Ectodermal cell (in vitro differentiated cells): ENCODE measurements around the gene PACS2.

ENCODE experiments used
- H3K27ac ChIP-seq: 2 replicates; pipeline ENCODE4 v1.7.0; 2013; ENCODE audit warnings: mild to moderate bottlenecking, low read depth, low read length; ENCODE audit not compliant: insufficient read depth, poor library complexity, severe bottlenecking
- H3K27me3 ChIP-seq: 2 replicates; pipeline ENCODE4 v1.7.0; 2013; ENCODE audit warnings: mild to moderate bottlenecking, low read length; ENCODE audit not compliant: insufficient read depth, control insufficient read depth, poor library complexity, severe bottlenecking
- H3K36me3 ChIP-seq: one replicate; pipeline ENCODE4 v1.7.0; 2013; ENCODE audit warnings: low read length; ENCODE audit not compliant: control insufficient read depth, insufficient read depth
- H3K4me1 ChIP-seq: one replicate; pipeline ENCODE4 v1.7.0; 2013; ENCODE audit warnings: low read length; ENCODE audit not compliant: control insufficient read depth, insufficient read depth
- H3K4me3 ChIP-seq: 2 replicates; pipeline ENCODE4 v1.7.0; 2013; ENCODE audit warnings: low read depth, low read length, control low read depth; ENCODE audit not compliant: insufficient read depth
- H3K9me3 ChIP-seq: 2 replicates; pipeline ENCODE4 v1.7.0; 2013; ENCODE audit warnings: mild to moderate bottlenecking, low read length, moderate library complexity; ENCODE audit not compliant: control insufficient read depth
- WGBS, 2 experiments: methylation state at CpG; one replicate each; pipeline ENCODE4 v1.1.7; 2013; ENCODE audit warnings: missing lambda C conversion rate in 2 of 2; 5-methylcytosine and 5-hydroxymethylcytosine counted together

The PACS2 gene

GRCh38 chr14:105380756-105381155 lies 66.2 kb downstream of the PACS2 start:
- no peaks in the 10 kb centered on the region for H3K27me3 ChIP-seq
- no peaks in the 10 kb centered on the region for H3K36me3 ChIP-seq
- no peaks in the 10 kb centered on the region for H3K4me1 ChIP-seq
- no peak overlapping the region for H3K27ac ChIP-seq
- WGBS, 2 experiments = 95 to 96% methylated on average over 19 of the region's 19 CpGs
- no peak overlapping the region for H3K4me3 ChIP-seq
- H3K9me3 ChIP-seq = no peaks in the 10 kb centered on the region

- WGBS, 2 experiments = 92 to 93% methylated on average over 27 of the region's 27 CpGs
- Histone ChIP-seq H3K27ac (no peak overlapping the region), H3K36me3 (no peaks in the 10 kb centered on the region), H3K4me3 (no peak overlapping the region), H3K27me3 (no peaks in the 10 kb centered on the region), H3K4me1 (no peaks in the 10 kb centered on the region), H3K9me3 (no peaks in the 10 kb centered on the region)
Measured at GRCh38 chr14:105381446-105382342, 67.1 kb downstream of the PACS2 start.

- no peaks in the 10 kb centered on the region for H3K27me3 ChIP-seq
- H3K27ac ChIP-seq = no peak overlapping the region
- H3K9me3 ChIP-seq = no peaks in the 10 kb centered on the region
- H3K36me3 ChIP-seq = no peaks in the 10 kb centered on the region
- no peak overlapping the region for H3K4me3 ChIP-seq
- 95 to 96% methylated on average over 26 of the region's 26 CpGs for WGBS, 2 experiments
- no peaks in the 10 kb centered on the region for H3K4me1 ChIP-seq
Measured at GRCh38 chr14:105382343-105383082, 68.0 kb downstream of the PACS2 start.

- Histone ChIP-seq H3K27me3 (no peaks in the 10 kb centered on the region), H3K27ac (no peak overlapping the region), H3K36me3 (no peaks in the 10 kb centered on the region), H3K4me3 (no peak overlapping the region), H3K4me1 (no peaks in the 10 kb centered on the region), H3K9me3 (no peaks in the 10 kb centered on the region)
- WGBS, 2 experiments = 91 to 95% methylated on average over 32 of the region's 32 CpGs
Measured at GRCh38 chr14:105383083-105383730, 68.7 kb downstream of the PACS2 start.

GRCh38 chr14:105384041-105384557 lies 69.6 kb downstream of the PACS2 start:
- H3K27ac ChIP-seq = no peak overlapping the region
- 94 to 95% methylated on average over 23 of the region's 23 CpGs for WGBS, 2 experiments
- no peaks in the 10 kb centered on the region for H3K9me3 ChIP-seq
- no peak overlapping the region for H3K4me3 ChIP-seq
- H3K36me3 ChIP-seq = no peaks in the 10 kb centered on the region
- H3K4me1 ChIP-seq = no peaks in the 10 kb centered on the region
- no peaks in the 10 kb centered on the region for H3K27me3 ChIP-seq

- H3K4me3 ChIP-seq = no peak overlapping the region
- H3K27ac ChIP-seq = no peak overlapping the region
- 96 to 97% methylated on average over 29 of the region's 29 CpGs for WGBS, 2 experiments
- H3K36me3 ChIP-seq = no peaks in the 10 kb centered on the region
- no peaks in the 10 kb centered on the region for H3K27me3 ChIP-seq
- no peaks in the 10 kb centered on the region for H3K4me1 ChIP-seq
- no peaks in the 10 kb centered on the region for H3K9me3 ChIP-seq
Measured at GRCh38 chr14:105384605-105385321, 70.2 kb downstream of the PACS2 start.

GRCh38 chr14:105385322-105385637 lies 70.7 kb downstream of the PACS2 start:
- no peak overlapping the region for H3K27ac ChIP-seq
- WGBS, 2 experiments = 95 to 96% methylated on average over 19 of the region's 19 CpGs
- H3K36me3 ChIP-seq = no peaks in the 10 kb centered on the region
- no peaks in the 10 kb centered on the region for H3K4me1 ChIP-seq
- H3K27me3 ChIP-seq = no peaks in the 10 kb centered on the region
- no peaks in the 10 kb centered on the region for H3K9me3 ChIP-seq
- no peak overlapping the region for H3K4me3 ChIP-seq

GRCh38 chr14:105385698-105386365 lies 71.3 kb downstream of the PACS2 start:
- Histone ChIP-seq H3K27ac (no peak overlapping the region), H3K36me3 (no peaks in the 10 kb centered on the region), H3K27me3 (no peaks in the 10 kb centered on the region), H3K9me3 (no peaks in the 10 kb centered on the region), H3K4me1 (no peaks in the 10 kb centered on the region), H3K4me3 (no peak overlapping the region)
- 94 to 95% methylated on average over 22 of the region's 22 CpGs for WGBS, 2 experiments
